IMR-90 (cell line): ENCODE results near the gene CHST5.

ENCODE experiments used
- CHD1 ChIP-seq: IDR thresholded peaks from 2 replicates; pipeline ENCODE4 v1.6.1; 2012; ENCODE audit warnings: low read depth, low read length, improper control_type of control experiment
- CTCF ChIP-seq: conservative IDR thresholded peaks from 2 replicates; pipeline ENCODE4 v1.5.1; 2012; ENCODE audit warnings: mild to moderate bottlenecking, low read depth, low read length, improper control_type of control experiment
- ELK1 ChIP-seq: fragments of 150-350 bp; IDR thresholded peaks from 2 replicates; pipeline ENCODE4 v1.6.1; 2016; ENCODE audit warnings: low read depth, mild to moderate bottlenecking, low read length, moderate library complexity, borderline replicate concordance
- POLR2A ChIP-seq: IDR thresholded peaks from 2 replicates; pipeline ENCODE4 v1.6.1; 2012; ENCODE audit warnings: mild to moderate bottlenecking, low read depth, low read length
- RAD21 ChIP-seq: IDR thresholded peaks from 2 replicates; pipeline ENCODE4 v1.6.1; 2012; ENCODE audit warnings: low read length, improper control_type of control experiment
- RFX5 ChIP-seq: IDR thresholded peaks from 2 replicates; pipeline ENCODE4 v1.8.0; 2012; ENCODE audit warnings: low read depth, mild to moderate bottlenecking, low read length, moderate library complexity
- SMC3 ChIP-seq: fragments of 150-350 bp; IDR thresholded peaks from 2 replicates; pipeline ENCODE4 v1.6.1; 2016; ENCODE audit warnings: low read depth, mild to moderate bottlenecking, antibody characterized with exemption, low read length, moderate library complexity

GRCh38 chr16:75481475-75481874 lies 54.4 kb downstream of the CHST5 start:
- TF ChIP-seq CTCF, result no peak
- no peak for TF ChIP-seq SMC3
- no peak for TF ChIP-seq POLR2A
- TF ChIP-seq CHD1, result no peak
- no peak for TF ChIP-seq RFX5
- TF ChIP-seq ELK1, result no peak
- no peak for TF ChIP-seq RAD21
